ENCODE data around the gene CHRDL2. TPM values are rescaled to one million over a fixed set of nuclear protein-coding genes. Genes with fewer than 3 reads are reported as not detected.

CHRDL2 gene
- total and polyA plus RNA-seq, 2 of the 13 experiments (the other 11 are each of a cell fraction or from before 2014, with no cell fraction given): 0.04 TPM; not detected in 1

DNA sequence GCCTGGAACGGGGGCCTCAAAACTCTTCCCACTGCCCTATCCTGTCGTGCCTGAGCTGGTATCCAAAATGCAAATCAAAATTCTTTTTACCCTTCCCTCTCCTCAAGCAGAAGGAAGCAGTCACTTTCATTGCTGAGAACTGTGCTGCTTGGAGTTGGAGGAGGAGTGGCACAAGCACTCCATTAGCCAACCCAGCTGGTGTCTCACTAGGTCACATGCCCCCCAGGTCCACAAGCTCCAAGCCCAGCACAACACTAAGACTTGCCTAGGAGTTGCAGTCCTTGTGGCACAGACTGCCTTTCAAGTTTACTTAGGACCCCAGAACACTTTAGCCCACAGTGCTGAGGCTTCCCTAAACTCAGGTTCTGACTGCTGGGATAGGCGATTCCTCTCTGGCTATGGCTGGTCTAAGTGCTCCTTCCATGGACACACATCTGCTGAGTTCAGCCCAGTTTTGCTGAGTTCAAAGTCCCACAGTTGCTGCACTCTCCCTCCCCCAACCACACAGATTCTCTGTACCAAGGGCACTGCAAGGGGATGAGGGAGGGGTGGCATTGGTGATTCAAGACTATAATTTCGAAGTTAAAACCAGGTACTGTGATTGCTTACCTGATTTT is 68.6 kb downstream of the CHRDL2 start (continued):
- TF ChIP-seq LCORL (IDR thresholded peaks at IDR 0.05) (no peak), LCORL (CRISPR knock-in tag; IDR thresholded peaks at IDR 0.05) (0 out of 2 replicates have a peak, but pooled peaks have one; percentile 24), PHF21A (CRISPR knock-in tag; IDR thresholded peaks at IDR 0.05) (no peak), ZBTB49 (CRISPR knock-in tag; IDR thresholded peaks at IDR 0.05; ENCODE audit: borderline replicate concordance) (no peak), MAFK (conservative IDR thresholded peaks at IDR 0.05 in 1 of 2, IDR thresholded peaks at IDR 0.05 in 1 of 2; ENCODE audit: low read length in 2 of 2) (0 out of 4 replicates have a peak, but pooled peaks of 1 of the 2 experiments have one; percentile 2), ZNF564 (CRISPR knock-in tag; IDR thresholded peaks at IDR 0.05) (no peak), IRX3 (CRISPR knock-in tag; IDR thresholded peaks at IDR 0.05; ENCODE audit: borderline replicate concordance, low read depth) (no peak), ATF7 (IDR thresholded peaks at IDR 0.05) (no peak), ATF7 (CRISPR knock-in tag; IDR thresholded peaks at IDR 0.05) (no peak), PBX3 (CRISPR knock-in tag; IDR thresholded peaks at IDR 0.05; ENCODE audit: borderline replicate concordance) (no peak), MAZ (IDR thresholded peaks at IDR 0.05; ENCODE audit: borderline replicate concordance, low read depth, low read length) (no peak), MAZ (CRISPR knock-in tag; IDR thresholded peaks at IDR 0.05; ENCODE audit: low read depth) (0 out of 2 replicates have a peak, but pooled peaks have one; percentile 26), NR2C2 (CRISPR knock-in tag; IDR thresholded peaks at IDR 0.05; ENCODE audit: borderline replicate concordance) (no peak), ZNF543 (CRISPR knock-in tag; IDR thresholded peaks at IDR 0.05) (no peak), ESRRA (CRISPR knock-in tag; IDR thresholded peaks at IDR 0.05; ENCODE audit: low read depth) (peak; percentile 78), ZNF556 (CRISPR knock-in tag; IDR thresholded peaks at IDR 0.05; ENCODE audit: borderline replicate concordance) (no peak), EED (CRISPR knock-in tag; IDR thresholded peaks at IDR 0.05) (no peak), KDM5B (CRISPR knock-in tag; IDR thresholded peaks at IDR 0.05; ENCODE audit: borderline replicate concordance) (no peak), ZNF773 (CRISPR knock-in tag; IDR thresholded peaks at IDR 0.05; ENCODE audit: borderline replicate concordance) (no peak)
- TF ChIP-seq, protein P1, sequence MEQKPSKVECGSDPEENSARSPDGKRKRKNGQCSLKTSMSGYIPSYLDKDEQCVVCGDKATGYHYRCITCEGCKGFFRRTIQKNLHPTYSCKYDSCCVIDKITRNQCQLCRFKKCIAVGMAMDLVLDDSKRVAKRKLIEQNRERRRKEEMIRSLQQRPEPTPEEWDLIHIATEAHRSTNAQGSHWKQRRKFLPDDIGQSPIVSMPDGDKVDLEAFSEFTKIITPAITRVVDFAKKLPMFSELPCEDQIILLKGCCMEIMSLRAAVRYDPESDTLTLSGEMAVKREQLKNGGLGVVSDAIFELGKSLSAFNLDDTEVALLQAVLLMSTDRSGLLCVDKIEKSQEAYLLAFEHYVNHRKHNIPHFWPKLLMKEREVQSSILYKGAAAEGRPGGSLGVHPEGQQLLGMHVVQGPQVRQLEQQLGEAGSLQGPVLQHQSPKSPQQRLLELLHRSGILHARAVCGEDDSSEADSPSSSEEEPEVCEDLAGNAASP (CRISPR knock-in tag; IDR thresholded peaks at IDR 0.05; ENCODE audit: borderline replicate concordance): no peak
- TF ChIP-seq, protein P2, sequence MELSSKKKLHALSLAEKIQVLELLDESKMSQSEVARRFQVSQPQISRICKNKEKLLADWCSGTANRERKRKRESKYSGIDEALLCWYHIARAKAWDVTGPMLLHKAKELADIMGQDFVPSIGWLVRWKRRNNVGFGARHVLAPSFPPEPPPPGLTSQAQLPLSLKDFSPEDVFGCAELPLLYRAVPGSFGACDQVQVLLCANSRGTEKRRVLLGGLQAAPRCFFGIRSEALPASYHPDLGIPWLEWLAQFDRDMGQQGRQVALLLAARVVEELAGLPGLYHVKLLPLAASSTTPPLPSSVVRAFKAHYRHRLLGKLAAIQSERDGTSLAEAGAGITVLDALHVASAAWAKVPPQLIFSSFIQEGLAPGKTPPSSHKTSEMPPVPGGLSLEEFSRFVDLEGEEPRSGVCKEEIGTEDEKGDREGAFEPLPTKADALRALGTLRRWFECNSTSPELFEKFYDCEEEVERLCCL (CRISPR knock-in tag; IDR thresholded peaks at IDR 0.05; ENCODE audit: borderline replicate concordance): no peak
